Uterus (tissue), 2 donors: ENCODE measurements around the gene EFHD1.
"Not testable (repeated sequence)": the region's sequence is repeated elsewhere in the genome, so short reads cannot be mapped to it uniquely, and the experiment has no call there.

ENCODE experiments used
- POLR2A ChIP-seq, 2 donors: fragments of 450-650 bp; IDR thresholded peaks; one replicate each; pipeline ENCODE4 v1.6.1; 2016; ENCODE audit warnings: antibody characterized with exemption in 2 of 2, mild to moderate bottlenecking in 1 of 2, moderate library complexity in 1 of 2
- TF ChIP-seq, protein P1 (sequence below), 4 experiments: fragments of 200-600 bp in 2 of 4; fragments of 450-650 bp in 2 of 4; sonication (generic) in 2 of 4; IDR thresholded peaks; one replicate each; pipeline ENCODE4 v1.5.1; 2016 to 2019; ENCODE audit warnings: antibody characterized with exemption in 4 of 4, mild to moderate bottlenecking in 2 of 4, moderate library complexity in 1 of 4

DNA sequence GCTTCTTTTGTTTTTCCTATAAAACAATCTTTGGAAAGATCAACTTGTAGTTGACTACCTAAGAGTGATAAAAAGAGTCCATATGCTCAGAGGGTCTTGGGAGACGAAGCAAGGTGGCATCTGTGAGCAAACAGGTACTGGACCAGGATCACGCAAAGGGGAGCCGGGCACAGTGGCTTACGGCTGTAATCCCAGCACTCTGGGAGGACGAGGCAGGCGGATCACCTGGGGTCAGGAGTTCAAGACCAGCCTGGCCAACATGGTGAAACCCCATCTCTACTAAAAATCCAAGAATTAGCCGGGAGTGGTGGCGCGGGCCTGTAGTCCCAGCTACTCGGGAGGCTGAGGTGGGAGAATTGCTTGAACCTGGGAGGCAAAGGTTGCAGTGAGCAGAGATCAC, 2.0 kb downstream of the EFHD1 start:
- TF ChIP-seq, protein P1, sequence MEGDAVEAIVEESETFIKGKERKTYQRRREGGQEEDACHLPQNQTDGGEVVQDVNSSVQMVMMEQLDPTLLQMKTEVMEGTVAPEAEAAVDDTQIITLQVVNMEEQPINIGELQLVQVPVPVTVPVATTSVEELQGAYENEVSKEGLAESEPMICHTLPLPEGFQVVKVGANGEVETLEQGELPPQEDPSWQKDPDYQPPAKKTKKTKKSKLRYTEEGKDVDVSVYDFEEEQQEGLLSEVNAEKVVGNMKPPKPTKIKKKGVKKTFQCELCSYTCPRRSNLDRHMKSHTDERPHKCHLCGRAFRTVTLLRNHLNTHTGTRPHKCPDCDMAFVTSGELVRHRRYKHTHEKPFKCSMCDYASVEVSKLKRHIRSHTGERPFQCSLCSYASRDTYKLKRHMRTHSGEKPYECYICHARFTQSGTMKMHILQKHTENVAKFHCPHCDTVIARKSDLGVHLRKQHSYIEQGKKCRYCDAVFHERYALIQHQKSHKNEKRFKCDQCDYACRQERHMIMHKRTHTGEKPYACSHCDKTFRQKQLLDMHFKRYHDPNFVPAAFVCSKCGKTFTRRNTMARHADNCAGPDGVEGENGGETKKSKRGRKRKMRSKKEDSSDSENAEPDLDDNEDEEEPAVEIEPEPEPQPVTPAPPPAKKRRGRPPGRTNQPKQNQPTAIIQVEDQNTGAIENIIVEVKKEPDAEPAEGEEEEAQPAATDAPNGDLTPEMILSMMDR (IDR thresholded peaks at IDR 0.05) = not testable (repeated sequence)
- not testable (repeated sequence) for TF ChIP-seq POLR2A (IDR thresholded peaks at IDR 0.05)
